ENCODE results near the gene PELI2. TPM values are rescaled to one million over a fixed set of nuclear protein-coding genes. Genes with fewer than 3 reads are reported as not detected.

Gene PELI2
- total and polyA plus RNA-seq, 3 donors from 2014 or later: 14.5 to 32.5 (median 27.6) TPM

DNA sequence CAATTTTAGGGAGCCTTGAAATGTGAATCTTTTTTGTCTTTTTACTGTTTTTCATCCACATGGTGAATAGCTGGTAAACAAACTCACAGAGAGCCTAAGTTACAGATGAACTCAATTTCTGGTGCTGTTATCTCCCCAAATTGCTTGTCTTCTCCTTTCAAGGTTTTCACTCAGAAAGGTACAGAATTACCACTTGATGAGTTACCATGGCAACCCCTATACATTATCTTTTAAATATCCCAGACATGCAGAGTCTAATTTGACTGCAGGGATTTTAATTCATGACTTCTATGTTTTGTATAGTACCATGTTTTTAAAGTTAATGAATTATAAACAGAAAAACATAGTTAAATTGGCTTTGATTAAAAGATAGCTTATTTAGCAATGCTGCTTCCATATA, 203.7 kb downstream of the PELI2 start:
- no peak for TF ChIP-seq POLR2A (IDR thresholded peaks at IDR 0.05)
- TF ChIP-seq, protein P1, sequence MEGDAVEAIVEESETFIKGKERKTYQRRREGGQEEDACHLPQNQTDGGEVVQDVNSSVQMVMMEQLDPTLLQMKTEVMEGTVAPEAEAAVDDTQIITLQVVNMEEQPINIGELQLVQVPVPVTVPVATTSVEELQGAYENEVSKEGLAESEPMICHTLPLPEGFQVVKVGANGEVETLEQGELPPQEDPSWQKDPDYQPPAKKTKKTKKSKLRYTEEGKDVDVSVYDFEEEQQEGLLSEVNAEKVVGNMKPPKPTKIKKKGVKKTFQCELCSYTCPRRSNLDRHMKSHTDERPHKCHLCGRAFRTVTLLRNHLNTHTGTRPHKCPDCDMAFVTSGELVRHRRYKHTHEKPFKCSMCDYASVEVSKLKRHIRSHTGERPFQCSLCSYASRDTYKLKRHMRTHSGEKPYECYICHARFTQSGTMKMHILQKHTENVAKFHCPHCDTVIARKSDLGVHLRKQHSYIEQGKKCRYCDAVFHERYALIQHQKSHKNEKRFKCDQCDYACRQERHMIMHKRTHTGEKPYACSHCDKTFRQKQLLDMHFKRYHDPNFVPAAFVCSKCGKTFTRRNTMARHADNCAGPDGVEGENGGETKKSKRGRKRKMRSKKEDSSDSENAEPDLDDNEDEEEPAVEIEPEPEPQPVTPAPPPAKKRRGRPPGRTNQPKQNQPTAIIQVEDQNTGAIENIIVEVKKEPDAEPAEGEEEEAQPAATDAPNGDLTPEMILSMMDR (IDR thresholded peaks at IDR 0.05): no peak
- Histone ChIP-seq H3K36me3 (ENCODE audit: low read depth, missing control alignments) (no peaks in the 10 kb centered on the region), H3K4me1 (no peaks in the 10 kb centered on the region), H3K27me3 (no peaks in the 10 kb centered on the region), H3K9me3 (no peaks in the 10 kb centered on the region), H3K27ac (no peak overlapping the region), H3K4me3 (no peak overlapping the region)
- intact Hi-C loops (cut with DNase I; ENCODE audit: low total_unique reads): no loop called here
- DNase-seq: no peak

DNA sequence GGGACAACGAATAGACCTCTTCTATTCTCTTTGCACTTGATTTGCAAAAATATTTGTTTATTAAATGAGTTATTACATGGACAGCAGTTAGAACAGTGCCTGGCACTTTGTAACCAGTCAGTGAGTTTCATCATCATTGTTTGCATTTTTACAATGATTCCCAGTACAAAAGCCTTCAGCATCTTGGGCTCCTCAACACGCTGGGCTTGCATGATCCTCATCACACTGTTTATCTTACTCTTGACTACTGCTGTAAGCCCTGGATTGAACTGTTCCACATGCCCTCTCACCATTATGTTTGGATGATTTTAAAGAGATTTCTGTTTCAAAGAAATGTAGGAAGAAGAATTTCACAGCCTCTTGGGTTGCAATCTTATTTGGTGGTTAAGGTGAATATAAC, 204.3 kb downstream of the PELI2 start:
- TF ChIP-seq, protein P1 (IDR thresholded peaks at IDR 0.05): no peak
- H3K27me3 ChIP-seq: no peaks in the 10 kb centered on the region
- no peaks in the 10 kb centered on the region for H3K36me3 ChIP-seq (ENCODE audit: low read depth, missing control alignments)
- no peaks in the 10 kb centered on the region for H3K4me1 ChIP-seq
- 94 to 100% methylated on average over 2 of the region's 2 CpGs for WGBS, 2 donors
- no peak overlapping the region for H3K4me3 ChIP-seq
- H3K9me3 ChIP-seq: no peaks in the 10 kb centered on the region
- intact Hi-C loops (cut with DNase I; ENCODE audit: low total_unique reads): no loop called here
- no peak for DNase-seq
- H3K27ac ChIP-seq: no peak overlapping the region

- intact Hi-C loops (cut with DNase I; ENCODE audit: low total_unique reads): no loop called here
- DNase-seq: no peak
- H3K4me1 ChIP-seq: no peaks in the 10 kb centered on the region
- H3K27ac ChIP-seq: no peak overlapping the region
- H3K4me3 ChIP-seq: no peak overlapping the region
- TF ChIP-seq, protein P1 (IDR thresholded peaks at IDR 0.05): no peak
- no peak for TF ChIP-seq POLR2A (IDR thresholded peaks at IDR 0.05)
- H3K36me3 ChIP-seq (ENCODE audit: low read depth, missing control alignments): no peaks in the 10 kb centered on the region
- no peaks in the 10 kb centered on the region for H3K27me3 ChIP-seq
- WGBS, 2 donors: 78 to 90% methylated on average over 2 of the region's 2 CpGs
- H3K9me3 ChIP-seq: no peaks in the 10 kb centered on the region
Observed at GRCh38 chr14:56324454-56324853, 206.2 kb downstream of the PELI2 start.

DNA sequence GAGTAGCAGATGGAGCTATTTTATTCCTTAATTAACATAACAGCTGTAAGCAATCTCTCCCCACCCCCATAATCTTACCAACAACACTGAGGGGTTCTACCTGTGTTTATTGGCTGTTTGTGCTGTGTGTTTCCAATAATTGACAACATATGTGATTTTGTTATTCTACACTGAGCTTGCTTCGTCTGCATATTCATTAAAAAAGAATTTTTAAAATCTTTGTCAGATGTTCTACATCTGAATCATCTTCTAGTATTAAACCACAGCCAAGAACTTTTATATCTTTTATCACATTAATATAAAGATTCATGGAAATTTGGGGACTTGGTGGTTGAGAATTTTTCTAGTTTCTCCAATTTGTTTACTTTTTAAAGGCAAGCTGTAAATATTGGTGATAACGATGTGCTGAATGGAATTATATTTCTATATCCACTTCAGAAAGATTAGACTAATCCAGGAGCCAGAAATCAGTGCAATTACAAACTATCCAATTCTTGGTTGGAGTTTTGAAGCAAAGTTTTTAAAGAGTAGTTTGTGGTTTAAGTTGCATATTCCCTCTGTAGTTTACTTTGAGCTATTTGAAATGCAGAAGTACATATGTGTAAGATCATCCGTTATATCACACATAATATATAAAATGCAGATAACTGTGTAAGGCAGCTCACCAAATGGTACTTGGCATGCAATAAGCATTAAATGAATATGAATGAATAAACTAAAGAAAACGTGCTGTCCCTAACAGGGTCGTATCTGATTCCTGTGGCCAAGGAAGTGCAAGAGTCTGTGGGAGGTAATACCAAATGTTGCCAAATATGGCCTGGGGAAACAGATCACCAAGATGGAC, 206.9 kb downstream of the PELI2 start:
- no peak for DNase-seq
- Histone ChIP-seq H3K4me3 (no peak overlapping the region), H3K27me3 (no peaks in the 10 kb centered on the region), H3K36me3 (ENCODE audit: low read depth, missing control alignments) (no peaks in the 10 kb centered on the region), H3K27ac (no peak overlapping the region), H3K9me3 (no peaks in the 10 kb centered on the region), H3K4me1 (no peaks in the 10 kb centered on the region)
- intact Hi-C loops (cut with DNase I; ENCODE audit: low total_unique reads): no loop called here
- no peak for TF ChIP-seq POLR2A (IDR thresholded peaks at IDR 0.05)
- TF ChIP-seq, protein P1 (IDR thresholded peaks at IDR 0.05): no peak
- WGBS, 2 donors: 66 to 68% methylated on average over 5 of the region's 5 CpGs

DNA sequence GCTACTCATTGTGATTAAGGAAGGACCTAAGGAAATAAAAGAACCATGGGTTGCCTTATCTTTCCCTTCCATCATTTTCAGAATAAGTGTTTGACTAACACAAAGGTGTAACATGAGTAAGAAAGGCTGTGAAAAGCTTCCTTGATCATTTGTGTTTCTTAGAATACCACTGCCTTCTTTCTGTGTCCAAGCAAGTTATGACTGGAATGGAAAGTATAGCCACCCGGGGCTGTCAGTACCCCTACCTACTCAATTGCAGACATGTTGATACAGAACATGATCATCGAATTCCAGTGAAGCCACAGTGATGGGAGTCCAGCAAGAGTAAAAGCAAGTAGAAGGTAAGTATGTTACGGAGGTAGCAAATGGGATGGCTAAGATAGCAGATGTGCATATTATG, 209.8 kb downstream of the PELI2 start:
- no peaks in the 10 kb centered on the region for H3K27me3 ChIP-seq
- WGBS, 2 donors: 86% methylated on average over 3 of the region's 3 CpGs
- intact Hi-C loops (cut with DNase I; ENCODE audit: low total_unique reads): no loop called here
- TF ChIP-seq, protein P1 (IDR thresholded peaks at IDR 0.05): no peak
- no peak for TF ChIP-seq POLR2A (IDR thresholded peaks at IDR 0.05)
- H3K9me3 ChIP-seq: no peaks in the 10 kb centered on the region
- no peaks in the 10 kb centered on the region for H3K36me3 ChIP-seq (ENCODE audit: low read depth, missing control alignments)
- no peaks in the 10 kb centered on the region for H3K4me1 ChIP-seq
- no peak for DNase-seq
- H3K27ac ChIP-seq: no peak overlapping the region
- H3K4me3 ChIP-seq: no peak overlapping the region

Data from testis (tissue), 3 donors.